Measurements from ENCODE around the gene FERMT2.
A peak's percentile ranks its signal among the peaks of the same experiment; 100 is the strongest.
"Not testable (repeated sequence)": the region's sequence is repeated elsewhere in the genome, so short reads cannot be mapped to it uniquely, and the experiment has no call there.

The FERMT2 gene

DNA sequence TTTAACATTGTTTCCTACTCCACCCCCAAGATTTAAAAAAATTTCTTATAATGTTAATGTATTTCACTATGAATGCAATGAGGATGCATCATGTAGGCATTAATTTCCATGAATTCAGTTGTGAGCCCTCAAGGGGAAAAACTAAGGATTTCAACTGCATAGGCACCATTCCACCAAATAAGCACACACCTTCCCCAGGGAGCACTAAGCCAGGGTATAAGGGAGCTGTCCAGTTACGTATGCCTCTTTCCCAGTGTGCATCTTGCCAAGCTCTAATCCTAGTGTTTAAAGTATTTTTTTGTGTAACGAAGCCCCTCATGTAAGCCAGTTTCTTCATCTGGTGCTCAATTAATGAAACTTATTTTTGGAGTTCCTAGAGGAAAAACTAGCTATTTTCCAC is 6.6 kb downstream of the FERMT2 start:
- no peak for DNase-seq

DNA sequence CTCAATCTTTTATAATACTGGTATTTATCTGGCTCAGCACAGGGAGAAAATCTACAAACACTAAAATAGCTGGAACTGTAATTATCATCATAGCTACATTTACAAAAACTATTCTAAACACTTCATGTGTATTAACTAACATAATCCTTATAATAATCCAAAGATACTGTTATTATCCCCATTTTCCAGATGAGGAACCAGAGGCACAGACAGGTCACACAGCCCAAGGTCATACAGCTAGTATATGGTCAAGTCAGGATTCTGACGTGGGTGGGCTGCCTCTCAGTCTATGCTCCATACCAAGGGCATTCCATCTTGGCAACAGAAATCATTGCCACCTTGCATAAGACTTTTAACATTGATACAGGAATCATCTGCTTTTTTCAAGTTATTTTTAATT is 11.4 kb downstream of the FERMT2 start:
- DNase-seq = no peak

DNA sequence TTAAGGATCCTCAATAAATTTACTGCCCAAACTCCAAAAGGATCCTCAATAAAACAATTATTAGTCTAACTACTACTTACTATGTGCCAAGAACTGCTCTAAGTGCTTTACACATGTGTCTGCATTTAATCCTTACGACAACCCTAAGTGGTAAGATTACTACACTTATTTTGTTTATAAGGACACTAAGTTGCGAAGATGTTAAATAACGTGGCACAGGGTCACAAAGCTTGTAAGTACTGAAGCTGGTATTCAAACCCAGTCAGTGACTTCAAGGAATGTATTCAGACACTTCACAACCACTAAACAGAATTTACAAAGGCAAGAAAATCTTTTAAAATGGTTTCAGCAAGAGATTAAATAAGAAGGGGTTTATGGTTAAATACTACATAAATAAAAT is 13.0 kb downstream of the FERMT2 start:
- DNase-seq = no peak

DNA sequence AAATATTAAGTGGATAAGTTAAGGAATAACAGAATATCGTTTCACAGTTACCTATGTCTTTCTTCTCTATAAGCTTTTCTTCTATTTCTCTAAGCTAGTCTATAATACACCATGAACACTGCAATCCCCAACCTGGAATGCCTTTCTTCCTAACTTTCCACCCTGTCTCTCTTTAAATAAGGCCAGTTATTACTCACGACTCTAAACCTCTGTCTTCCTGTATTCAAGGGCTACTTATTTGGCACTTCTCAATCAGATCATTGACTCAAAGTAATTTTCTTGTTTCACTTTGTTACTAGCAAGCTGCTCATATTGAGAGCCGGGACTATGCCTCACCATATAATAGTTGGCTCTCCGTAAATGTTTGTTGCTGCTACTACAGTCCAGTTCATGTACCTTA is 13.5 kb downstream of the FERMT2 start:
- DNase-seq = no peak

- DNase-seq = no peak
These were observed 14.4 kb downstream of the FERMT2 start for GRCh38 chr14:52936437-52936836.

- DNase-seq = no peak
These were observed 15.0 kb downstream of the FERMT2 start for GRCh38 chr14:52935833-52936232.

- DNase-seq = no peak
These were observed 16.1 kb downstream of the FERMT2 start for GRCh38 chr14:52934762-52935161.

GRCh38 chr14:52929192-52929807 is 21.6 kb downstream of the FERMT2 start:
- DNase-seq = no peak

DNA sequence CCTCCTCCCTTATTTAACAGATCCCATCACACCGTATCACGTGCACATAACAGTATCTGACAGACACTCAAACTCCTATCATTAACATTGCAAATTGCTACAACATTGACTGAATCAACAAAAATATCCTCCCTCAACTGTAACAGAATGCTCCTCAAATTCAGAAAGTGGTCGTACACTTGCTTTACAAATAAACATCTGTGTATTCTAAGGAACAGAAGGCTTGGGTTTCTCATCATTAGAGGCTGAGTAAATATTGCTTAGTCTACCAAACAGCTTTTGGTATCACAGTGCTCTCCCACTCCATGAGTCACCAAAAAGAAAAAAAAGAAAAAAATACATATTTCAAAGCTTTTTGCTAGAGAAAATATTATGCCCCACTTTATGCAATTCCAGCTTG is 23.9 kb downstream of the FERMT2 start:
- DNase-seq = no peak

GRCh38 chr14:52923902-52924575 is 26.8 kb downstream of the FERMT2 start:
- no peak for DNase-seq

DNA sequence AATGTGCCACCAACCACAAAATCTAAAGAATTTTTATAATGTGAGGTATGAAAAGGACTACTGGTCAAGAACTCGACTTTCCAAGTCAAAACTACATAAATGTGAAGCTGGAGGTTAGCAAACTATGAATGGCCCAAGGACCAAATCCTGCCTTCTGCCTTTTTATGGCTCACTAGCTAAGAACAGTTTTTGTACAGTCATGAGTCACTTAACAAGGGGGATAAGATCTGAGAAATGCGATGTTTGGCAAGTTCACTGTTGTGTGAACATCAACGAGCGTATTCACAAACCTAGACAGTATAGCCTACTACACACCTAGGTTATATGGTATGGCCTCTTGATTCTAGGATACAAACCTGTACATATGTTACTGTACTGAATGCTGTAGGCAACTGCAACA is 28.2 kb downstream of the FERMT2 start:
- no peak for DNase-seq

GRCh38 chr14:52922059-52922458 is 28.8 kb downstream of the FERMT2 start:
- DNase-seq = no peak

DNA sequence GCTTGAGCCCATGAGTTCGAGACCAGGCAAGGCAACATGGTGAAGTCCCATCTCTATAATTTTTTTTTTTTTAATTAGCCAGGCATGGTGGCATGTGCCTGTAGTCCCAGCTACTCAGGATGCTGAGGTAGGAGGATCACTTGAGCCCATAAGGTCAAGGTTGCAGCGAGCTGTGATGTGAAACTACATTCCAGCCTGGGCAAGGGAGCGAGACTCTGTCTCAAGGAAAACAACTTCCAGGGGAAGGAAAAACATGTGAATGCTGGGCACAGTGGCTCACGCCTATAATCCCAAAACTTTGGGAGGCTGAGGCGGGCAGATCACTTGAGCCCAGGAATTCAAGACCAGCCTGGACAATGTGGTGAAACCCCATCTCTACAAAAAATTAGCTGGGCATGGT is 30.4 kb downstream of the FERMT2 start:
- not testable (repeated sequence) for DNase-seq

- DNase-seq = no peak
These were observed 30.9 kb downstream of the FERMT2 start for GRCh38 chr14:52919971-52920370.

GRCh38 chr14:52918486-52918885 is 32.4 kb downstream of the FERMT2 start:
- peak; percentile 71 for DNase-seq

- no peak for DNase-seq
These were observed 33.1 kb downstream of the FERMT2 start for GRCh38 chr14:52917735-52918134.

DNA sequence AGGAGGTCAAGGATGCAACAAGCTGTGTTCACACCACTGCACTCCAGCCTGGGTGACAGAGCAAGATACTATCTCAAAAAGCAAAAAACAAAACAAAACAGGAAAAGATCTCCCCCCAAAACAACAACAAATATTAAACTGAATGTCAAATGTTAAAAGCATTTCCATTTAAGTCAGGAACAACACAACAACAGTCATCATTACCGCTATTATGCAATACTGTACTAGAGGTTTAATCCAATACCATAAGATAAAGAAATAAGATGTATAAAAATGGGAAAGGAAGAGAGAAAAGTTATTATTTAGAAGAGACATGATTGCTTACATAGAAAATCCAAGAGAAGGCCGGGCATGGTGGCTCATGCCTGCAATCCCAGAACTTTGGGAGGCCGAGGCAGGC is 36.6 kb downstream of the FERMT2 start:
- no peak for DNase-seq

DNA sequence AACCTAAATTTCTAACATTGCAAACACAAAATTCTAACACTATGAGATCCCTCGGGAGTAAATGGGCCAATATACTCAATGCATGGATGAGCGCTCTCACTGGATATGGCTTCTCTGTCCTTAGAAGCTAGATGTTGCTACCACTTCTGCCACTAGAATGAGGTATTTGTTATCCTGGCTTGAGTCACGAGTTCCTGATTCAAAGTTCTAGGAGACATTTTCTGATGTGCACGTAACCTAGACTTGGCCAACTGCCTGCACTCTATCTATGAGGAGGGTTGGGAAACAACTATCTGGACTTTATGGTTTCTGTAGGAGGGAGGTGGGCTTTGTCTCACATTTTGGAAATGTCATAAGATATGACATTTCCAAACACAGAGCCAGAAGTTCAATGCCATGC is 37.6 kb downstream of the FERMT2 start:
- DNase-seq = no peak

- no peak for DNase-seq
These were observed 38.9 kb downstream of the FERMT2 start for GRCh38 chr14:52911904-52912303.

DNA sequence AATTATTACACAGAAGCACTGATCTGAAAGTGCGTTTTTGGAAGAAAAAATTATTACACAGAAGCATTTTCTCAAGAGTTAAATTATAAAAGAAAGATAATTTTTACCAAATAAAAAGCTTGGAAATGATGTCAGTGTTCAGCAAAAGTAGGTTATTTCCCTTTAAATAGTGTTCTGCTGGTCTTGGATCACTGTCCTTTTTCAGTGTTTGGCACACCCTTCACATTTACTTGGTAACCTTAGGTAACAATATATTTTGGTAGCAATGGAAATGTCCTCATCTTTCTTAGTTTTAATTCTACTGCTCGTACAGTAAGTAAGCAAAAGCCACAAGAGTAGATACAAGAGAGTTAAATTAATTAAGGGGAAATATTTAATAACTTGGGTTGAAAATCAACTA is 40.3 kb downstream of the FERMT2 start:
- no peak for DNase-seq

DNA sequence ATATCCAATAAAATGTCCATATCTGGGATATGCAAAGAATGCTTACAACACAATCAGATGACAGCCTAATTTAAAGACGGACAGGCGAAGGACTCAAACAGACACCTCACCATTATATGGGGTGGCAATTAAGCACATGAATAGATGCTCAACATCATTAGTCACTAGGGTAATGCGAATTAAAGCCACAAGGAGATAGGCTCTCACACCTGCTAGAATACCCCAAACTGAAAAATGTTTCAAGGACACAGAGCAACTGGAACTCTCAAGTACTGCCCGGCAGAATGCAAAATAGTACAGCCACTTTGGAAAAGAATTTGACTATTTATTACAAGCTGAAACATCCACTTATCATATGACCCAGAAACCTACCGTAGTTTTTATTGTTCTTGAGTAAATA is 42.9 kb downstream of the FERMT2 start:
- no peak for DNase-seq

- no peak for DNase-seq
These were observed 44.7 kb downstream of the FERMT2 start for GRCh38 chr14:52906141-52906601.

GRCh38 chr14:52902971-52903619 is 47.8 kb downstream of the FERMT2 start:
- DNase-seq = no peak

DNA sequence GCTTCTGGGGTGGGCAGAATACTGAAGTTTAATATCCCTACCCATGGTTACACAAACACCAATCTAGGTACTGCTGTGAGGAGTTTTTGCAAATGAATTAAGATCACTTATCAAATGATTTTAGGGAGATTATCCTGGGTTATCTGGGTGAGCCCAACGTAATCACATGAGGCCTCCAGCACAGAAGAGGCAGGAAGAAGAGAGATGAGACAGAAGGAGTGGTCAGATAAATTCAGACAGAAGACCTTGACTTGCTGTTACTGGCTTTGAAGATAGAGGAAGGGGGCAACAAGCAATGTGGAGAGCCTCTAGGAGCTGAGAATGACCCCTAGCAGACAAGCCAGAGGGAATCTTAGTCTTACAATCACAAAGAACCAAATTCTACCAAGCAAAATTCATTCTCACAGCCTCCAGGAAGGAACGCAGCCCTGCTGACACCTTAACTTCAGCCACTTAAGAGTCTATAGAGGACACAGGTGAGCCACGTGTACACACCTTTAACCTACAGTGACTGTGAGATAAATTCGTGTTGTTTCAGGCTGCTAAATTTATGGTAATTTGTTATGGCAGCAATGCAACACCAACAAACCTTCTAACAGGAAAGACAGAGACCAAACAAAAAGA is 49.4 kb downstream of the FERMT2 start:
- no peak for DNase-seq

Measured in CD4-positive, alpha-beta T cell treated with Interleukin-10 for 1 hour (primary cell).